Mesothelial cell of epicardium (in vitro differentiated cells): Measurements from ENCODE around the gene CADPS. TPM values are rescaled to one million over a fixed set of nuclear protein-coding genes. Genes with fewer than 3 reads are reported as not detected.

Experiments
- DNase-seq, 2 experiments: peaks; one replicate each; pipeline ENCODE4 v3.0.0; 2021; ENCODE audit warnings: low spot score in 2 of 2; ENCODE audit not compliant: unreplicated experiment in 2 of 2
- H3K27ac Mint-ChIP-seq: 2 replicates; pipeline ENCODE4 v1.8.0; 2021; ENCODE audit warnings: mixed read lengths
- H3K27me3 Mint-ChIP-seq: 2 replicates; pipeline ENCODE4 v1.8.0; 2021; ENCODE audit warnings: low read depth, mixed read lengths
- H3K36me3 Mint-ChIP-seq: 2 replicates; pipeline ENCODE4 v1.8.0; 2021; ENCODE audit warnings: mixed read lengths
- H3K4me1 Mint-ChIP-seq: 2 replicates; pipeline ENCODE4 v1.8.0; 2021; ENCODE audit warnings: mixed read lengths
- H3K4me3 Mint-ChIP-seq: 2 replicates; pipeline ENCODE4 v1.8.0; 2021; ENCODE audit warnings: mild to moderate bottlenecking, moderate library complexity, mixed read lengths
- H3K9me3 Mint-ChIP-seq: 2 replicates; pipeline ENCODE4 v1.8.0; 2021; ENCODE audit warnings: mixed read lengths
- CTCF ChIP-seq: fragments of 200-600 bp; sonication (generic); IDR thresholded peaks from one replicate; pipeline ENCODE4 v1.5.0; 2021; ENCODE audit warnings: antibody characterized with exemption; ENCODE audit not compliant: unreplicated experiment
- total RNA-seq: library from RNA; stranded (reverse); gene quantifications from 3 replicates; pipeline ENCODE4 v1.2.1, GENCODE V29; 2021

Gene CADPS
- total RNA-seq, 1 donor from 2014 or later = 4.2 TPM

- H3K27ac Mint-ChIP-seq = no peak overlapping the region
- no peaks in the 10 kb centered on the region for H3K9me3 Mint-ChIP-seq
- H3K4me3 Mint-ChIP-seq = no peak overlapping the region
- H3K27me3 Mint-ChIP-seq = peaks cover 81% of the 10 kb centered on the region
- no peak for DNase-seq
- no peaks in the 10 kb centered on the region for H3K4me1 Mint-ChIP-seq
- no peak for TF ChIP-seq CTCF
- no peaks in the 10 kb centered on the region for H3K36me3 Mint-ChIP-seq
Observed at GRCh38 chr3:62403765-62404164, 471.5 kb downstream of the CADPS start.

GRCh38 chr3:62392626-62393292 is 482.5 kb downstream of the CADPS start:
- H3K9me3 Mint-ChIP-seq = no peaks in the 10 kb centered on the region
- TF ChIP-seq CTCF = no peak
- H3K4me1 Mint-ChIP-seq = no peaks in the 10 kb centered on the region
- DNase-seq = no peak
- no peak overlapping the region for H3K27ac Mint-ChIP-seq
- peaks cover 74% of the 10 kb centered on the region for H3K27me3 Mint-ChIP-seq
- H3K4me3 Mint-ChIP-seq = no peak overlapping the region
- no peaks in the 10 kb centered on the region for H3K36me3 Mint-ChIP-seq

DNA sequence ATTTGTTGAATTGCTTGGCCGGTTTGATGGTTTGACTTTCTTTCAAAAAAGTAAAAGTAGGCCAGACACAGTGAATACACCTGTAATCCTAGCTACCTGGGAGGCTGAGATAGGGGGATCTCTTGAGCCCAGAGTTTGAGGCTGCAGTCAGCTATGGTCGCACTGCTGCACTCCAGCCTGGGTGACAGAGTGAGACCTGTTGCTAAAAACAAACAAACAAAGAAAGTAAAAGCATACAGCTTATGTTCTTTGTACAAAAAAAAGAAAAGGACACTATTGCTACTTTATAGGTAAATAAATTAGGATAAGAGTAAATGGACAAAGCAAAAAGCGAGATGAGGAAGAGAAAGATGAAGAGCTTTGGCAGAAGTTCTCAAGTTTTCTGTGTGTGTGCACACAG is 488.0 kb downstream of the CADPS start:
- no peak overlapping the region for H3K27ac Mint-ChIP-seq
- H3K4me3 Mint-ChIP-seq = no peak overlapping the region
- no peak for TF ChIP-seq CTCF
- no peaks in the 10 kb centered on the region for H3K4me1 Mint-ChIP-seq
- H3K9me3 Mint-ChIP-seq = no peaks in the 10 kb centered on the region
- H3K36me3 Mint-ChIP-seq = no peaks in the 10 kb centered on the region
- peaks cover 89% of the 10 kb centered on the region for H3K27me3 Mint-ChIP-seq
- DNase-seq = no peak

DNA sequence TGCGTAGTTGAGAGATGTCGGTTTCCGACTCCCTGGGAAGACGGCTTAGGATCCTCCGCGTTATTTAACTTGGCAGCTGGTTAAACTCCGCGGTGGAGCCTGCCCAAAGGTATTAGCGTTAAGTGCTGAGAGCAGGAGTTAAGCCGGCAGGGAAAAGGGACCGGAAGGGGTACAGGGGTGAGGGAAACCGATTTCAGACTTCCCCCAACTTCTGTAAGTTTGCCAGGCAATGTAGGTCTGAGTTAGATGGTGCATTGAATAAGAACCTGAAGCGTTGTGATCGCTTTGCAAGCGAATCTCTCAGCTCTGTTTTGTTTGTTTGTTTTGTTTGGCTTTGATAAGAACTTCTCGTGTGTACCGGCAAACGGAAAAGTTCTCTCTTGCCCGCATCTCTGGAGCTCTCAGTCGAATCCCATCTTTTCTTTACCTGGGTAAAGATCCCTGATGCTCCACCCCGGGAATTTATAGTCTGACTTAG is 495.9 kb downstream of the CADPS start:
- peaks cover 98% of the 10 kb centered on the region for H3K27me3 Mint-ChIP-seq
- no peaks in the 10 kb centered on the region for H3K9me3 Mint-ChIP-seq
- no peak for DNase-seq
- no peak overlapping the region for H3K4me3 Mint-ChIP-seq
- H3K36me3 Mint-ChIP-seq = no peaks in the 10 kb centered on the region
- H3K4me1 Mint-ChIP-seq = peaks cover 3% of the 10 kb centered on the region
- TF ChIP-seq CTCF = no peak
- no peak overlapping the region for H3K27ac Mint-ChIP-seq

DNA sequence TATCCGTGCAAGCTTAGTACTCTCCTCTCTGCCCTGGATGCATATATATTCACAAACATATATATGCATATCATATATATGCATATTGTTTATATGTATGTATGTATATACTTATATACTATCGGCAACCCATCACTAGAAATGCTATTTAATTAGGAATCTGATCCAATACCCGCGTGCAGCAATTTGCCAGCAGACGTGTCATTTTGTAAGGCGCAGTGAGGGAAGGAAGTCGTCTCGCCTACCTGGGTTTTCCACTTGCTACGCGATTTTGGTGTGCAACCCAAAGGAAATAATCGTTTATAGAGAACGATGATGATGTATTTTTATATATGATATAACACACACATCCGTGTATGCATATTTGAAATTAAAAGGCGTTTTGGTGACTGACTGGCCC is 496.3 kb downstream of the CADPS start:
- peaks cover 7% of the 10 kb centered on the region for H3K4me1 Mint-ChIP-seq
- no peak for TF ChIP-seq CTCF
- H3K9me3 Mint-ChIP-seq = no peaks in the 10 kb centered on the region
- DNase-seq = no peak
- H3K4me3 Mint-ChIP-seq = no peak overlapping the region
- H3K27me3 Mint-ChIP-seq = peaks cover 99% of the 10 kb centered on the region
- H3K36me3 Mint-ChIP-seq = no peaks in the 10 kb centered on the region
- H3K27ac Mint-ChIP-seq = no peak overlapping the region
